Measurements from ENCODE around the gene FAM227A.

Gene FAM227A

DNA sequence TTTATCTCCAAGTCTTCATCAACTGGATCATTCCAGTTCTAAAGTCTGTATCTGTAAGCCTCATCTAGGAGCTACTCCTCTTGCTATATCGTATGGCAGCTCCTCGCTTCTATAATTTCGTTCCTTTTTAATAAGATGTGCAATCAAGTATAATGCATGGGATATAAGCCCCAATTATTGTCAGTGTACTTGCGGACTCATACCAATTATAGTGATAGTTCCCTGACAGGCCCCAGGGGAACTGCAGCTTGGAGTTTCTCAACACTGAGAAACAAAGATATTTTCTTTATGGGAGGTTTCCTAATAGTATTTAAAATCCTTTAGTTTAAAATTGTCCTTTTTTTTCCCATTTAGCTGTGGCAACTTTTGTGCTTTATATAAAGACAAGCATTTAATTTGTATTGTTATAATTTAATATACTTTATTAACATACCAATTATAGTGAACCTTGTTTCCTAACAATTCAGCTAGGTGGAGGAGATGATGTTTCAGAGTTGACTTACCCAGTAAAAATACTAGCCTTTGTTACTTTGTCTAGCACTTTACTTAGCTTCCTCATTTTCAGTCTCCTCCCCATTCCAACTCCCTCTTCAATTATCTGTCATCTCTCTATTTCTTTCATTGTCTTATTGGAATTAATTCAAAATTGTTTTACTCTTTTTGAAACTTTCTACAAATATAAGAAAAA lies 124.8 kb downstream of the FAM227A start:
- FAIRE-seq = no peak
